Measurements from ENCODE around the gene UMPS. TPM values are rescaled to one million over a fixed set of nuclear protein-coding genes. Genes with fewer than 3 reads are reported as not detected.

The UMPS gene
- total RNA-seq (21.4 and 25.1 TPM in 2 replicates), polyA plus RNA-seq (6.6 and 9.7 TPM in 2 replicates), polyA minus RNA-seq (10.2 and 12.7 TPM in 2 replicates)
- total RNA-seq (2013): 18.1 TPM

GRCh38 chr3:124730129-124730940 lies at the start of gene UMPS:
Gene UMPS (plus strand): TSS chr3:124730452. CDS start chr3:124730472, 20 bp downstream.
- peak; percentile 97 for ATAC-seq (ENCODE audit: low read depth)
- H3K4me1 Mint-ChIP-seq: peaks cover 28% of the 10 kb centered on the region
- H3K9me3 Mint-ChIP-seq (ENCODE audit: insufficient read depth): no peaks in the 10 kb centered on the region
- H3K27ac ChIP-seq (ENCODE audit: low read length in 2 of 2): peak within 1 kb of the TSS; percentile 46 to 78
- peak within 1 kb of the TSS; percentile 92 for H3K9ac ChIP-seq (ENCODE audit: low read length)
- CTCF ChIA-PET: interaction anchor here (1.5 kb wide), 1 partner anchor 13 kb away, joined by 3 read pairs; no protein-coding TSS in a partner anchor
- TF ChIP-seq CTCF (IDR thresholded peaks at IDR 0.05) (no peak), EZH2 (IDR thresholded peaks at IDR 0.05; ENCODE audit: borderline replicate concordance, insufficient read depth, low read depth, low read length, poor library complexity, severe bottlenecking) (no peak)
- POLR2A ChIA-PET: no interaction called here
- H3K36me3 ChIP-seq (replicated peaks in 1 of 2; ENCODE audit: control extremely low read depth in 1 of 2, control insufficient read depth in 1 of 2, extremely low read depth in 1 of 2, insufficient read depth in 2 of 2, low read length in 1 of 2): peaks cover 1 to 3% of the 10 kb centered on the region in 2 experiments
- peak within 1 kb of the TSS; percentile 83 for H3K4me2 ChIP-seq (replicated peaks; ENCODE audit: low read depth, low read length, poor library complexity, severe bottlenecking)
- DNase-seq: peak; percentile 94
- peak within 1 kb of the TSS; percentile 99 for H3K4me3 Mint-ChIP-seq
- peak within 1 kb of the TSS; percentile 94 for H3K27ac Mint-ChIP-seq
- H3K79me2 ChIP-seq (ENCODE audit: control insufficient read depth, insufficient read depth, low read length): peaks cover 34% of the 10 kb centered on the region
- peak within 1 kb of the TSS; percentile 99 for H2AFZ ChIP-seq (ENCODE audit: insufficient read depth, low read depth, low read length, poor library complexity, severe bottlenecking)
- peaks cover 0 to 10% (median 4%) of the 10 kb centered on the region in 4 experiments for H3K27me3 ChIP-seq (replicated peaks in 1 of 4; ENCODE audit: control extremely low read depth in 1 of 4, control insufficient read depth in 3 of 4, insufficient read depth in 4 of 4, low read length in 3 of 4)
- peaks cover 10 to 14% of the 10 kb centered on the region in 2 donors for H3K4me1 ChIP-seq (ENCODE audit: control insufficient read depth in 2 of 2, insufficient read depth in 2 of 2, low read length in 2 of 2)
- no peaks in the 10 kb centered on the region for H3K9me3 ChIP-seq (ENCODE audit: control extremely low read depth in 1 of 3, control insufficient read depth in 2 of 3, insufficient read depth in 1 of 3, low read length in 2 of 3)
- intact Hi-C loops (cut with micrococcal nuclease): loop anchor here (1.0 to 10.0 kb wide), 3 partner anchors 645 to 1143 kb away; partner anchors contain the start of genes HACD2, OSBPL11 and ZNF148
- peaks cover 20% of the 10 kb centered on the region for H3K27me3 Mint-ChIP-seq
- no peaks in the 10 kb centered on the region for H4K20me1 ChIP-seq (ENCODE audit: control insufficient read depth, insufficient read depth, low read length, poor library complexity, severe bottlenecking)
- peak within 1 kb of the TSS; percentile 86 to 99 (median 88) for H3K4me3 ChIP-seq (ENCODE audit: control extremely low read depth in 1 of 5, extremely low read depth in 1 of 5, insufficient read depth in 1 of 5, low read depth in 2 of 5, low read length in 4 of 5)
- 0% methylated on average over 32 of the region's 44 CpGs for WGBS (ENCODE audit: insufficient coverage)

DNA sequence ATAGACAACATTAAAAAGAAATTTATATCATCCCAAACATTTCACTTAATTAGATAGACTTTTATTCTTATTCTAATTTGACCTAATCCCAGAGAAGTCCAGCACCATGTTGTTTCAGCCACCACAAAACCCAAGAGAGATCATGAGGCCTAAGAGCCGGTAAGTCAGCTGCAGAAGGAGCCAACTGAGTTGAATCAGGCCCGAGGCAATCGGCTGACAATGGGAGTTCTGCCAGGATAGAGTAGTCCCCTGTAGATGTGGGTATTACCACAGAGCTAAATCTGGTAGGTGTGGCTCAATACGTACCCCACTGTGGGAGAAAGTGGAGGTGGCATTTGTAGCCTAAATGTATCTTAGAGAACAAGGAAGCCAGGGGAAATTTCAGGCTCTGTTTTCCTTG lies 49.7 kb upstream of the UMPS start:
- H3K9ac ChIP-seq (ENCODE audit: low read length): no peak overlapping the region
- DNase-seq (no peak), ATAC-seq (ENCODE audit: low read depth) (no peak)
- no peak overlapping the region for H3K27ac ChIP-seq (ENCODE audit: low read length in 2 of 2)
- H3K27me3 ChIP-seq (replicated peaks in 1 of 4; ENCODE audit: control extremely low read depth in 1 of 4, control insufficient read depth in 3 of 4, insufficient read depth in 4 of 4, low read length in 3 of 4): no peaks in the 10 kb centered on the region
- TF ChIP-seq EZH2 (IDR thresholded peaks at IDR 0.05; ENCODE audit: borderline replicate concordance, insufficient read depth, low read depth, low read length, poor library complexity, severe bottlenecking) (no peak), CTCF (IDR thresholded peaks at IDR 0.05) (no peak)
- H3K36me3 ChIP-seq (replicated peaks in 1 of 2; ENCODE audit: control extremely low read depth in 1 of 2, control insufficient read depth in 1 of 2, extremely low read depth in 1 of 2, insufficient read depth in 2 of 2, low read length in 1 of 2): no peaks in the 10 kb centered on the region
- no peaks in the 10 kb centered on the region for H4K20me1 ChIP-seq (ENCODE audit: control insufficient read depth, insufficient read depth, low read length, poor library complexity, severe bottlenecking)
- no peak overlapping the region for H3K4me2 ChIP-seq (replicated peaks; ENCODE audit: low read depth, low read length, poor library complexity, severe bottlenecking)
- 100% methylated on average over 4 of the region's 4 CpGs for WGBS (ENCODE audit: insufficient coverage)
- Mint-ChIP-seq H3K27me3 (peaks cover 13% of the 10 kb centered on the region), H3K4me1 (no peaks in the 10 kb centered on the region), H3K27ac (no peak overlapping the region), H3K4me3 (no peak overlapping the region), H3K9me3 (ENCODE audit: insufficient read depth) (no peaks in the 10 kb centered on the region)
- ChIA-PET CTCF (interaction anchor here (2.8 kb wide), 1 partner anchor 8 kb away, joined by 16 read pairs; no protein-coding TSS in a partner anchor), POLR2A (no interaction called here)
- H3K4me3 ChIP-seq (ENCODE audit: control extremely low read depth in 1 of 5, extremely low read depth in 1 of 5, insufficient read depth in 1 of 5, low read depth in 2 of 5, low read length in 4 of 5): no peak overlapping the region
- H3K4me1 ChIP-seq (ENCODE audit: control insufficient read depth in 2 of 2, insufficient read depth in 2 of 2, low read length in 2 of 2): no peaks in the 10 kb centered on the region
- no peaks in the 10 kb centered on the region for H3K79me2 ChIP-seq (ENCODE audit: control insufficient read depth, insufficient read depth, low read length)
- intact Hi-C loops (cut with micrococcal nuclease): no loop called here
- no peaks in the 10 kb centered on the region for H3K9me3 ChIP-seq (ENCODE audit: control extremely low read depth in 1 of 3, control insufficient read depth in 2 of 3, insufficient read depth in 1 of 3, low read length in 2 of 3)
- H2AFZ ChIP-seq (ENCODE audit: insufficient read depth, low read depth, low read length, poor library complexity, severe bottlenecking): no peak overlapping the region
